IPS DF 6.9 (cell line): ENCODE results near the gene SETBP1.

Source experiments
- DNase-seq: peaks from one replicate; pipeline ENCODE4 v3.0.0-alpha.2; 2013; ENCODE audit warnings: low read depth, low spot score
- H3K27ac ChIP-seq: one replicate; pipeline ENCODE4 v1.5.1; 2013; ENCODE audit warnings: low read length, control low read depth
- H3K27me3 ChIP-seq: 2 replicates; pipeline ENCODE4 v1.6.1; 2013; ENCODE audit warnings: mild to moderate bottlenecking, low read length; ENCODE audit not compliant: control insufficient read depth, insufficient read depth
- H3K36me3 ChIP-seq: 2 replicates; pipeline ENCODE4 v1.6.1; 2013; ENCODE audit warnings: low read length; ENCODE audit not compliant: control insufficient read depth, insufficient read depth
- H3K4me1 ChIP-seq: 2 replicates; pipeline ENCODE4 v1.6.1; 2013; ENCODE audit warnings: low read length; ENCODE audit not compliant: control insufficient read depth, insufficient read depth
- H3K4me3 ChIP-seq: 2 replicates; pipeline ENCODE4 v1.5.1; 2013; ENCODE audit warnings: mild to moderate bottlenecking, low read length
- H3K9me3 ChIP-seq: 2 replicates; pipeline ENCODE4 v1.6.1; 2013; ENCODE audit warnings: low read length, inconsistent platforms; ENCODE audit not compliant: control insufficient read depth, insufficient read depth
- WGBS: extraction: QIAGEN DNeasy Blood & Tissue Kit; methylation state at CpG from one replicate; pipeline ENCODE4 v1.1.7; 2013; ENCODE audit warnings: mixed read lengths, missing lambda C conversion rate; ENCODE audit not compliant: insufficient read length, insufficient coverage; 5-methylcytosine and 5-hydroxymethylcytosine counted together

SETBP1 gene

GRCh38 chr18:44704135-44704789 is 23.6 kb downstream of the SETBP1 start:
- Histone ChIP-seq H3K4me1 (no peaks in the 10 kb centered on the region; the same call in 1 of the 2 replicates), H3K4me3 (no peak overlapping the region), H3K9me3 (no peaks in the 10 kb centered on the region), H3K27ac (no peak overlapping the region), H3K36me3 (no peaks in the 10 kb centered on the region), H3K27me3 (no peaks in the 10 kb centered on the region)
- DNase-seq, result no peak
- no CpG with 5 or more reads among the region's 1 CpG for WGBS

- Histone ChIP-seq H3K36me3 (no peaks in the 10 kb centered on the region), H3K4me3 (no peak overlapping the region), H3K27me3 (no peaks in the 10 kb centered on the region), H3K4me1 (no peaks in the 10 kb centered on the region; the same call in 1 of the 2 replicates), H3K27ac (no peak overlapping the region), H3K9me3 (no peaks in the 10 kb centered on the region)
- no CpG with 5 or more reads among the region's 2 CpGs for WGBS
- DNase-seq, result no peak
Measured at GRCh38 chr18:44705075-44705675, 24.5 kb downstream of the SETBP1 start.

GRCh38 chr18:44708451-44709083 is 27.9 kb downstream of the SETBP1 start:
- Histone ChIP-seq H3K4me3 (no peak overlapping the region), H3K36me3 (no peaks in the 10 kb centered on the region), H3K9me3 (no peaks in the 10 kb centered on the region), H3K27me3 (no peaks in the 10 kb centered on the region), H3K4me1 (peaks cover 2% of the 10 kb centered on the region; the same call in 1 of the 2 replicates), H3K27ac (no peak overlapping the region)
- WGBS, result no CpG with 5 or more reads among the region's 9 CpGs
- no peak for DNase-seq

- H3K27ac ChIP-seq, result no peak overlapping the region
- no peaks in the 10 kb centered on the region for H3K27me3 ChIP-seq
- H3K4me3 ChIP-seq, result no peak overlapping the region
- H3K4me1 ChIP-seq, result peaks cover 2% of the 10 kb centered on the region; the same call in 1 of the 2 replicates
- no CpG with 5 or more reads among the region's 9 CpGs for WGBS
- DNase-seq, result no peak
- no peaks in the 10 kb centered on the region for H3K9me3 ChIP-seq
- H3K36me3 ChIP-seq, result no peaks in the 10 kb centered on the region
Measured at GRCh38 chr18:44709307-44710126, 28.8 kb downstream of the SETBP1 start.

GRCh38 chr18:44710931-44711330 is 30.2 kb downstream of the SETBP1 start:
- no peak for DNase-seq
- Histone ChIP-seq H3K4me1 (peaks cover 2% of the 10 kb centered on the region; the same call in 1 of the 2 replicates), H3K27me3 (no peaks in the 10 kb centered on the region), H3K9me3 (no peaks in the 10 kb centered on the region), H3K36me3 (no peaks in the 10 kb centered on the region), H3K4me3 (no peak overlapping the region), H3K27ac (no peak overlapping the region)
- WGBS, result no CpG with 5 or more reads among the region's 8 CpGs

- Histone ChIP-seq H3K4me1 (peaks cover 2% of the 10 kb centered on the region; the same call in 1 of the 2 replicates), H3K27ac (no peak overlapping the region)
- no CpG with 5 or more reads among the region's 2 CpGs for WGBS
Measured at GRCh38 chr18:44712025-44712424, 31.3 kb downstream of the SETBP1 start.

GRCh38 chr18:44713435-44713834 is 32.7 kb downstream of the SETBP1 start:
- H3K27me3 ChIP-seq, result no peaks in the 10 kb centered on the region
- peaks cover 2% of the 10 kb centered on the region; the same call in 1 of the 2 replicates for H3K4me1 ChIP-seq
- no peaks in the 10 kb centered on the region for H3K36me3 ChIP-seq
- no peak for DNase-seq
- H3K27ac ChIP-seq, result no peak overlapping the region
- H3K4me3 ChIP-seq, result no peak overlapping the region
- H3K9me3 ChIP-seq, result no peaks in the 10 kb centered on the region
- no CpG with 5 or more reads among the region's 3 CpGs for WGBS

More at GRCh38 chr18:44712025-44712424, 31.3 kb downstream of the SETBP1 start:
- DNase-seq, result no peak
- Histone ChIP-seq H3K4me3 (no peak overlapping the region), H3K27me3 (no peaks in the 10 kb centered on the region), H3K36me3 (no peaks in the 10 kb centered on the region), H3K9me3 (no peaks in the 10 kb centered on the region)

GRCh38 chr18:44714376-44714775 is 33.7 kb downstream of the SETBP1 start:
- peaks cover 2% of the 10 kb centered on the region; the same call in 1 of the 2 replicates for H3K4me1 ChIP-seq
- no peaks in the 10 kb centered on the region for H3K27me3 ChIP-seq
- H3K4me3 ChIP-seq, result no peak overlapping the region
- no CpG with 5 or more reads among the region's 9 CpGs for WGBS
- DNase-seq, result no peak
- no peak overlapping the region for H3K27ac ChIP-seq
- no peaks in the 10 kb centered on the region for H3K9me3 ChIP-seq
- no peaks in the 10 kb centered on the region for H3K36me3 ChIP-seq

GRCh38 chr18:44715245-44715644 is 34.6 kb downstream of the SETBP1 start:
- no peak overlapping the region for H3K27ac ChIP-seq
- H3K27me3 ChIP-seq, result no peaks in the 10 kb centered on the region
- no peaks in the 10 kb centered on the region for H3K36me3 ChIP-seq
- no CpG with 5 or more reads among the region's 7 CpGs for WGBS
- DNase-seq, result no peak
- H3K4me1 ChIP-seq, result peaks cover 2% of the 10 kb centered on the region; the same call in 1 of the 2 replicates
- no peaks in the 10 kb centered on the region for H3K9me3 ChIP-seq
- no peak overlapping the region for H3K4me3 ChIP-seq

GRCh38 chr18:44715842-44716241 is 35.2 kb downstream of the SETBP1 start:
- Histone ChIP-seq H3K4me1 (peaks cover 2% of the 10 kb centered on the region; the same call in 1 of the 2 replicates), H3K36me3 (no peaks in the 10 kb centered on the region), H3K27me3 (no peaks in the 10 kb centered on the region), H3K9me3 (no peaks in the 10 kb centered on the region), H3K4me3 (no peak overlapping the region), H3K27ac (no peak overlapping the region)
- no peak for DNase-seq
- no CpG with 5 or more reads among the region's 6 CpGs for WGBS
